ENCODE measurements around the gene DNAH17.

GRCh38 chr17:78524870-78525510 lies 52.2 kb downstream of the DNAH17 start:
- TF ChIP-seq EZH2 (IDR thresholded peaks at IDR 0.05; ENCODE audit: insufficient read depth, poor library complexity, severe bottlenecking) (no peak), EZH2phosphoT487 (IDR thresholded peaks at IDR 0.05; ENCODE audit: insufficient read depth, low read depth) (no peak)
